Duodenal mucosa (tissue), 2 donors: ENCODE measurements around the gene CLTCL1.
"Not testable (repeated sequence)": the region's sequence is repeated elsewhere in the genome, so short reads cannot be mapped to it uniquely, and the experiment has no call there.

Experiments
- H3K27ac ChIP-seq: one replicate; pipeline ENCODE4 v1.7.0; 2013; ENCODE audit warnings: low read depth, low read length
- H3K27me3 ChIP-seq, 2 donors: one replicate each; pipeline ENCODE4 v1.7.0; 2013; ENCODE audit warnings: low read length in 2 of 2, control low read depth in 1 of 2; ENCODE audit not compliant: insufficient read depth in 2 of 2, control insufficient read depth in 1 of 2
- H3K36me3 ChIP-seq, 2 donors: one replicate each; pipeline ENCODE4 v1.7.0; 2013; ENCODE audit warnings: low read length in 2 of 2, control low read depth in 1 of 2; ENCODE audit not compliant: insufficient read depth in 2 of 2, control insufficient read depth in 1 of 2
- H3K4me1 ChIP-seq, 2 donors: one replicate each; pipeline ENCODE4 v1.7.0; 2013; ENCODE audit warnings: low read length in 2 of 2, control low read depth in 1 of 2; ENCODE audit not compliant: insufficient read depth in 2 of 2, control insufficient read depth in 1 of 2
- H3K4me3 ChIP-seq, 2 donors: one replicate each; pipeline ENCODE4 v1.7.0; 2013; ENCODE audit warnings: low read length in 2 of 2, low read depth in 1 of 2
- H3K9ac ChIP-seq, 2 donors: one replicate each; pipeline ENCODE4 v1.7.0; 2013; ENCODE audit warnings: low read length in 2 of 2, low read depth in 1 of 2
- H3K9me3 ChIP-seq, 2 donors: one replicate each; pipeline ENCODE4 v1.7.0; 2013; ENCODE audit warnings: low read length in 2 of 2, control low read depth in 1 of 2; ENCODE audit not compliant: control insufficient read depth in 1 of 2

The CLTCL1 gene

GRCh38 chr22:19292458-19293230 is 1.1 kb upstream of the CLTCL1 start:
- peaks cover 18 to 24% of the 10 kb centered on the region in 2 donors for H3K27me3 ChIP-seq
- H3K9me3 ChIP-seq: no peaks in the 10 kb centered on the region
- no peak overlapping the region for H3K27ac ChIP-seq
- peaks cover 7 to 15% of the 10 kb centered on the region in 2 donors for H3K4me1 ChIP-seq
- H3K36me3 ChIP-seq: no peaks in the 10 kb centered on the region
- peak overlapping the region; percentile 72 to 81 for H3K9ac ChIP-seq
- peak overlapping the region; percentile 92 to 93 for H3K4me3 ChIP-seq

- H3K9ac ChIP-seq: peak overlapping the region; percentile 42 to 56
- H3K36me3 ChIP-seq: no peaks in the 10 kb centered on the region
- no peak overlapping the region for H3K27ac ChIP-seq
These were observed 320 bp downstream of the CLTCL1 start for GRCh38 chr22:19291218-19291579.

GRCh38 chr22:19290400-19291217 is 910 bp downstream of the CLTCL1 start:
- no peaks in the 10 kb centered on the region for H3K9me3 ChIP-seq
- peak overlapping the region; percentile 63 to 70 for H3K4me3 ChIP-seq
- H3K4me1 ChIP-seq: peaks cover 13 to 19% of the 10 kb centered on the region in 2 donors
- H3K27me3 ChIP-seq: peaks cover 18 to 29% of the 10 kb centered on the region in 2 donors
- H3K9ac ChIP-seq: peak overlapping the region; percentile 42 to 56
- no peak overlapping the region for H3K27ac ChIP-seq
- H3K36me3 ChIP-seq: no peaks in the 10 kb centered on the region

More at GRCh38 chr22:19291218-19291579, 320 bp downstream of the CLTCL1 start:
- no peaks in the 10 kb centered on the region for H3K9me3 ChIP-seq
- peak overlapping the region; percentile 63 to 70 for H3K4me3 ChIP-seq
- peaks cover 13 to 19% of the 10 kb centered on the region in 2 donors for H3K4me1 ChIP-seq
- peaks cover 18 to 29% of the 10 kb centered on the region in 2 donors for H3K27me3 ChIP-seq

- Histone ChIP-seq H3K9ac (no peak overlapping the region), H3K27ac (no peak overlapping the region), H3K9me3 (no peaks in the 10 kb centered on the region), H3K27me3 (peaks cover 18 to 29% of the 10 kb centered on the region in 2 donors), H3K4me3 (no peak overlapping the region), H3K36me3 (no peaks in the 10 kb centered on the region), H3K4me1 (peaks cover 13 to 19% of the 10 kb centered on the region in 2 donors)
These were observed 1.9 kb downstream of the CLTCL1 start for GRCh38 chr22:19289475-19290161.

- Histone ChIP-seq H3K4me3 (no peak overlapping the region), H3K27ac (no peak overlapping the region), H3K36me3 (no peaks in the 10 kb centered on the region), H3K27me3 (peaks cover 18 to 29% of the 10 kb centered on the region in 2 donors), H3K9ac (no peak overlapping the region), H3K4me1 (peaks cover 13 to 19% of the 10 kb centered on the region in 2 donors), H3K9me3 (no peaks in the 10 kb centered on the region)
These were observed 3.6 kb downstream of the CLTCL1 start for GRCh38 chr22:19287889-19288288.

GRCh38 chr22:19287076-19287707 is 4.3 kb downstream of the CLTCL1 start:
- Histone ChIP-seq H3K9me3 (no peaks in the 10 kb centered on the region), H3K4me1 (peaks cover 7 to 14% of the 10 kb centered on the region in 2 donors), H3K4me3 (no peak overlapping the region), H3K9ac (no peak overlapping the region), H3K27me3 (peaks cover 18 to 29% of the 10 kb centered on the region in 2 donors), H3K27ac (no peak overlapping the region), H3K36me3 (no peaks in the 10 kb centered on the region)

GRCh38 chr22:19285831-19286230 is 5.7 kb downstream of the CLTCL1 start:
- Histone ChIP-seq H3K4me3 (no peak overlapping the region), H3K27ac (no peak overlapping the region), H3K27me3 (peaks cover 14 to 25% of the 10 kb centered on the region in 2 donors), H3K36me3 (no peaks in the 10 kb centered on the region), H3K9ac (no peak overlapping the region), H3K4me1 (peaks cover 6 to 9% of the 10 kb centered on the region in 2 donors), H3K9me3 (no peaks in the 10 kb centered on the region)

GRCh38 chr22:19279143-19279542 is 12.4 kb downstream of the CLTCL1 start:
- H3K27ac ChIP-seq, H3K4me3 ChIP-seq, H3K9me3 ChIP-seq, H3K4me1 ChIP-seq, H3K27me3 ChIP-seq, H3K36me3 ChIP-seq, H3K9ac ChIP-seq: not testable (repeated sequence)

- H3K36me3 ChIP-seq: no peaks in the 10 kb centered on the region
- no peak overlapping the region for H3K27ac ChIP-seq
- H3K9me3 ChIP-seq: no peaks in the 10 kb centered on the region
- no peaks in the 10 kb centered on the region for H3K27me3 ChIP-seq
- H3K4me1 ChIP-seq: no peaks in the 10 kb centered on the region
- no peak overlapping the region for H3K9ac ChIP-seq
- H3K4me3 ChIP-seq: no peak overlapping the region
These were observed 13.7 kb downstream of the CLTCL1 start for GRCh38 chr22:19277785-19278184.
